T-helper 1 cell treated with Interleukin-12 subunit alpha and Interleukin-12 subunit beta and Interleukin-4 antibody, amounts not matched to agents 30 μg/mL and 1 μg/mL, for 36 hours (primary cell): Measurements from ENCODE around the gene FBXL7.

Experiments used
- H3K27ac Mint-ChIP-seq: one replicate; pipeline ENCODE4 v1.8.0; 2021; ENCODE audit warnings: mild to moderate bottlenecking, mixed read lengths
- H3K27me3 Mint-ChIP-seq: one replicate; pipeline ENCODE4 v1.8.0; 2021; ENCODE audit warnings: low read depth, mixed read lengths
- H3K36me3 Mint-ChIP-seq: one replicate; pipeline ENCODE4 v1.8.0; 2021; ENCODE audit warnings: low read depth, mixed read lengths
- H3K4me1 Mint-ChIP-seq: one replicate; pipeline ENCODE4 v1.8.0; 2021; ENCODE audit warnings: low read depth, mixed read lengths
- H3K4me3 Mint-ChIP-seq: one replicate; pipeline ENCODE4 v1.8.0; 2021; ENCODE audit warnings: mild to moderate bottlenecking, moderate library complexity, mixed read lengths
- H3K9me3 Mint-ChIP-seq: one replicate; pipeline ENCODE4 v1.8.0; 2021; ENCODE audit warnings: mixed read lengths

FBXL7 gene

GRCh38 chr5:15595929-15596328 is 95.9 kb downstream of the FBXL7 start:
- Mint-ChIP-seq H3K4me1 (no peaks in the 10 kb centered on the region), H3K36me3 (no peaks in the 10 kb centered on the region), H3K9me3 (peaks cover 5% of the 10 kb centered on the region), H3K27me3 (no peaks in the 10 kb centered on the region), H3K4me3 (no peak overlapping the region), H3K27ac (no peak overlapping the region)

- Mint-ChIP-seq H3K27me3 (no peaks in the 10 kb centered on the region), H3K9me3 (peaks cover 5% of the 10 kb centered on the region)
These were observed 97.0 kb downstream of the FBXL7 start for GRCh38 chr5:15596936-15597335.

GRCh38 chr5:15597804-15598203 is 97.8 kb downstream of the FBXL7 start:
- Mint-ChIP-seq H3K4me1 (no peaks in the 10 kb centered on the region), H3K36me3 (no peaks in the 10 kb centered on the region), H3K27me3 (no peaks in the 10 kb centered on the region), H3K9me3 (no peaks in the 10 kb centered on the region), H3K27ac (no peak overlapping the region), H3K4me3 (no peak overlapping the region)

More at GRCh38 chr5:15596936-15597335, 97.0 kb downstream of the FBXL7 start:
- Mint-ChIP-seq H3K27ac (no peak overlapping the region), H3K36me3 (no peaks in the 10 kb centered on the region), H3K4me3 (no peak overlapping the region), H3K4me1 (no peaks in the 10 kb centered on the region)

- Mint-ChIP-seq H3K27ac (no peak overlapping the region), H3K27me3 (no peaks in the 10 kb centered on the region), H3K9me3 (no peaks in the 10 kb centered on the region), H3K4me1 (no peaks in the 10 kb centered on the region), H3K36me3 (no peaks in the 10 kb centered on the region), H3K4me3 (no peak overlapping the region)
These were observed 98.4 kb downstream of the FBXL7 start for GRCh38 chr5:15598294-15598902.

GRCh38 chr5:15600035-15600434 is 100.1 kb downstream of the FBXL7 start:
- Mint-ChIP-seq H3K27ac (no peak overlapping the region), H3K27me3 (no peaks in the 10 kb centered on the region), H3K9me3 (no peaks in the 10 kb centered on the region), H3K36me3 (no peaks in the 10 kb centered on the region), H3K4me1 (no peaks in the 10 kb centered on the region), H3K4me3 (no peak overlapping the region)

- Mint-ChIP-seq H3K4me1 (no peaks in the 10 kb centered on the region), H3K36me3 (no peaks in the 10 kb centered on the region), H3K27me3 (no peaks in the 10 kb centered on the region), H3K27ac (no peak overlapping the region), H3K9me3 (no peaks in the 10 kb centered on the region), H3K4me3 (no peak overlapping the region)
These were observed 101.3 kb downstream of the FBXL7 start for GRCh38 chr5:15601274-15601673.

DNA sequence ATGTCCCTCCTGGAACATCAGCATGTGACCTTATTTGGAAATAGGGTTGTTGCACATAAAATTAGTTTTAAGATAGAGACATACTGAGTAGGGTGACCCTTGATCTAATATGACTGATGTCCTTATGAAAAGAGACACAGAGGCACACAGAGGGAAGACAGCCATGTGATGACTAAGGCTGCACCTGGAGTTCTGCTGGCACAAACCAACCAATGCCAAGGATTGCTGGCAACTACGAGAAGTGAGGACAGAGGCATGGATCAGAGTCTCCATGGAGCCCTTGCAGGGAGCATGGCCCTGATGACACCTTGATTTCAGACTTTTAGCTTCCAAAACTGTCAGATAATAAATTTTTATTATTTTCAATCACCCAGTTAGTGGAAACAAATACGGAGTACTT is 101.9 kb downstream of the FBXL7 start:
- H3K4me1 Mint-ChIP-seq, result no peaks in the 10 kb centered on the region
- H3K36me3 Mint-ChIP-seq, result no peaks in the 10 kb centered on the region
- H3K27ac Mint-ChIP-seq, result no peak overlapping the region
- no peaks in the 10 kb centered on the region for H3K27me3 Mint-ChIP-seq
- no peak overlapping the region for H3K4me3 Mint-ChIP-seq
- H3K9me3 Mint-ChIP-seq, result peaks cover 3% of the 10 kb centered on the region

DNA sequence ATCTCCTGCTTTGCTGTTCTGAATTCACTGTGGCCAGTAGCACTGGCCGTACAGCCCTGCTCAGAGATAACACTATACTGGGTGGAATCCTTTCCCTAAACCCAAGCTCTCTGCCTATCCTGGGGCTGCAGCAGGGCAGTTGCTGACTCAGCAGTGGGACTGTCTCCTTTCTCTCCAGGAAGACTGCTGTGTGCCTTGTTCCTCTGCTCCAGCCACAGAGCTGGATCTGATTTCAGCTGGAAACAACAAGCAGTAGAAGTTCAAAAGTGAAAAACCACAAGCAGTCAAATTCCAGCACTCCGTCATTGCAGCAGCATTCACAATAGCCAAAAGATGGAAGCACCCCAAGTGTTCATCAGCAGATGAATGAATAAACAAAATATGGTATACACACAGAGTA is 105.0 kb downstream of the FBXL7 start:
- H3K36me3 Mint-ChIP-seq, result no peaks in the 10 kb centered on the region
- H3K27me3 Mint-ChIP-seq, result no peaks in the 10 kb centered on the region
- no peak overlapping the region for H3K4me3 Mint-ChIP-seq
- peaks cover 6% of the 10 kb centered on the region for H3K9me3 Mint-ChIP-seq
- H3K27ac Mint-ChIP-seq, result no peak overlapping the region
- no peaks in the 10 kb centered on the region for H3K4me1 Mint-ChIP-seq

DNA sequence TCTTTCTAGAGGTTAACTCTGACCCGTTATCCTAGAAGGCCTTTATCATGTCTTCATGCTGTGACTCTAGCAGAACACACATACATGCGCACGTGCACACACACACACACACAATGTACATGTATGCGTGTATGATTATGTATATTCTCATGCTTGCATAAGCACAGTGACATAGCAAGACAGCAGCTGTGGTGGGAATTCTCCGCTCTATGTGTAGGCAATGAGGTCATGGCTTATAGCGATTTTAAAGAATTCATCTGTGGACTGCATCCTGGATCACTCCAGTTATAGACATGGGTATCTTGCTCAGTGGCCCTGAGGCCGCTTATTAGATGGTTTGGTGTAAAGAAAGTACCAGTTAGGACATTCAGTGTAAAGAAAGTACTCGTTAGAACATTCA is 106.2 kb downstream of the FBXL7 start:
- no peaks in the 10 kb centered on the region for H3K4me1 Mint-ChIP-seq
- no peaks in the 10 kb centered on the region for H3K27me3 Mint-ChIP-seq

GRCh38 chr5:15607076-15607475 is 107.1 kb downstream of the FBXL7 start:
- no peaks in the 10 kb centered on the region for H3K36me3 Mint-ChIP-seq
- H3K27me3 Mint-ChIP-seq, result no peaks in the 10 kb centered on the region
- H3K27ac Mint-ChIP-seq, result no peak overlapping the region
- H3K4me3 Mint-ChIP-seq, result no peak overlapping the region
- no peaks in the 10 kb centered on the region for H3K4me1 Mint-ChIP-seq
- peaks cover 6% of the 10 kb centered on the region for H3K9me3 Mint-ChIP-seq

More for the DNA sequence above, 106.2 kb downstream of the FBXL7 start:
- no peak overlapping the region for H3K4me3 Mint-ChIP-seq
- no peak overlapping the region for H3K27ac Mint-ChIP-seq
- H3K36me3 Mint-ChIP-seq, result no peaks in the 10 kb centered on the region
- H3K9me3 Mint-ChIP-seq, result peaks cover 6% of the 10 kb centered on the region

- Mint-ChIP-seq H3K36me3 (no peaks in the 10 kb centered on the region), H3K27me3 (no peaks in the 10 kb centered on the region), H3K4me1 (no peaks in the 10 kb centered on the region), H3K9me3 (peaks cover 6% of the 10 kb centered on the region), H3K4me3 (no peak overlapping the region), H3K27ac (no peak overlapping the region)
These were observed 109.2 kb downstream of the FBXL7 start for GRCh38 chr5:15609076-15609725.

- Mint-ChIP-seq H3K4me1 (no peaks in the 10 kb centered on the region), H3K9me3 (peaks cover 9% of the 10 kb centered on the region), H3K4me3 (no peak overlapping the region), H3K27ac (no peak overlapping the region), H3K27me3 (no peaks in the 10 kb centered on the region), H3K36me3 (no peaks in the 10 kb centered on the region)
These were observed 110.2 kb downstream of the FBXL7 start for GRCh38 chr5:15610216-15610615.

DNA sequence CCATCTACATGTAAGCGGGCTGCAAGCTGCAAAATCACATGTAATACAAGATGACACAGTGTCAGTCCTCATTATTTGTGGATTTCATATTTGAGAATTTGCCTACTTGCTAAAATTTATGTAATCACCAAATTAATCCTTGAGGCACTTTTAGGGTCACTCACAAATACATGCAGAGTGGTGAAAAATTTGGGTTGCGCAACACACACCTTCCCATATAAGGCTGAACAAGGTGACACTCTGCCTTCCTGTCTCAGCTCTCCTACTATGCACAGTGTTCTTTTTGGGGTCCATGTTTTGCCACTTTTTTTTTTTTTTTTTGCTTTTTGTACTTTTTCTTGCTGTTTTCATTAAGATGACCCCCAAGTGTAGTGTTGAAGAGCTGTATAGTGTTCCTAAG is 111.0 kb downstream of the FBXL7 start:
- H3K4me3 Mint-ChIP-seq, result no peak overlapping the region
- H3K4me1 Mint-ChIP-seq, result no peaks in the 10 kb centered on the region
- no peaks in the 10 kb centered on the region for H3K36me3 Mint-ChIP-seq
- H3K27ac Mint-ChIP-seq, result no peak overlapping the region
- peaks cover 10% of the 10 kb centered on the region for H3K9me3 Mint-ChIP-seq
- H3K27me3 Mint-ChIP-seq, result no peaks in the 10 kb centered on the region

GRCh38 chr5:15612915-15613635 is 113.1 kb downstream of the FBXL7 start:
- Mint-ChIP-seq H3K9me3 (peaks cover 12% of the 10 kb centered on the region), H3K27me3 (no peaks in the 10 kb centered on the region), H3K4me1 (no peaks in the 10 kb centered on the region), H3K4me3 (no peak overlapping the region), H3K27ac (no peak overlapping the region), H3K36me3 (no peaks in the 10 kb centered on the region)

DNA sequence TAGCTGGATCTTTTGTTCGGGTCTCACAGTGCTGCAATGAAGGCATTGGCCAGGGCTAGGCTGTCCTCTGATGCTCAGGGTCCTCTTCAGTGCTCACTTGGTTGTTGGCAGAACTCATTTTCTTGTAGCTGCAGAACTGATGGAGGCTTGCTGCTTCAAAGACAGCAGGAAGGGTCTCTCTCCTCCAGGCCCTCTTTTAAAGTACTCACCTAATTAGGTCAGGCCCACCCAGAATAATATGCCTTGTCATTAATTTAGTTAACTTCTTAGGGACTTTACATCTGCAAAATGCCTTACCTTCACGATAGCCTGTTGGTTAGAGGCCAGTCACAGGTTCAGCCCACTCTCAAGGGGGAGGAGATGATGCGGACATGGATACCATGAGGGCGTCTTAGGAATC is 114.7 kb downstream of the FBXL7 start:
- no peaks in the 10 kb centered on the region for H3K36me3 Mint-ChIP-seq
- no peaks in the 10 kb centered on the region for H3K27me3 Mint-ChIP-seq
- H3K27ac Mint-ChIP-seq, result no peak overlapping the region
- H3K9me3 Mint-ChIP-seq, result peaks cover 14% of the 10 kb centered on the region
- H3K4me3 Mint-ChIP-seq, result no peak overlapping the region
- no peaks in the 10 kb centered on the region for H3K4me1 Mint-ChIP-seq
